ENCODE results near the gene NPTX2. TPM values are rescaled to one million over a fixed set of nuclear protein-coding genes. Genes with fewer than 3 reads are reported as not detected.

The NPTX2 gene
- total RNA-seq, 2 experiments from 2014 or later, result not detected

GRCh38 chr7:98641646-98642500, 24.8 kb downstream of the NPTX2 start:
- DNase-seq, result no peak
- intact Hi-C loops (cut with DNase I, micrococcal nuclease), result no loop called here
- ATAC-seq, result no peak
- no peaks in the 10 kb centered on the region for H3K36me3 Mint-ChIP-seq (ENCODE audit: low read depth)
- no peaks in the 10 kb centered on the region for H3K9me3 Mint-ChIP-seq (ENCODE audit: low read depth)
- ChIA-PET CTCF (interaction anchor here (0.6 kb wide), 1 partner anchor 33 kb away, joined by 3 read pairs; no protein-coding TSS in a partner anchor), POLR2A (no interaction called here)
- H3K27ac Mint-ChIP-seq, result no peak overlapping the region
- no peak overlapping the region for H3K4me3 Mint-ChIP-seq
- peaks cover 3% of the 10 kb centered on the region for H3K27me3 Mint-ChIP-seq
- no peaks in the 10 kb centered on the region for H3K4me1 Mint-ChIP-seq

- H3K36me3 Mint-ChIP-seq (ENCODE audit: low read depth), result no peaks in the 10 kb centered on the region
- no peak overlapping the region for H3K27ac Mint-ChIP-seq
- H3K9me3 Mint-ChIP-seq (ENCODE audit: low read depth), result peaks cover 3% of the 10 kb centered on the region
- POLR2A ChIA-PET, result no interaction called here
- ATAC-seq (no peak), DNase-seq (no peak)
- no peak overlapping the region for H3K4me3 Mint-ChIP-seq
- H3K4me1 Mint-ChIP-seq, result no peaks in the 10 kb centered on the region
- intact Hi-C loops (cut with DNase I, micrococcal nuclease), result no loop called here
- CTCF ChIA-PET, result interaction anchor here (0.6 kb wide), 1 partner anchor 28 kb away, joined by 3 read pairs; no protein-coding TSS in a partner anchor
- peaks cover 3% of the 10 kb centered on the region for H3K27me3 Mint-ChIP-seq
These were observed 26.3 kb downstream of the NPTX2 start for GRCh38 chr7:98643236-98643985.

GRCh38 chr7:98646465-98646864, 29.4 kb downstream of the NPTX2 start:
- Mint-ChIP-seq H3K27me3 (peaks cover 3% of the 10 kb centered on the region), H3K36me3 (ENCODE audit: low read depth) (no peaks in the 10 kb centered on the region), H3K27ac (no peak overlapping the region), H3K9me3 (ENCODE audit: low read depth) (peaks cover 3% of the 10 kb centered on the region), H3K4me1 (no peaks in the 10 kb centered on the region), H3K4me3 (no peak overlapping the region)
- intact Hi-C loops (cut with DNase I, micrococcal nuclease), result no loop called here
- ChIA-PET POLR2A (no interaction called here), CTCF (no interaction called here)
- no peak for DNase-seq
- ATAC-seq, result no peak

- Mint-ChIP-seq H3K4me3 (no peak overlapping the region), H3K9me3 (ENCODE audit: low read depth) (peaks cover 3% of the 10 kb centered on the region), H3K27me3 (no peaks in the 10 kb centered on the region), H3K36me3 (ENCODE audit: low read depth) (no peaks in the 10 kb centered on the region), H3K4me1 (no peaks in the 10 kb centered on the region), H3K27ac (no peak overlapping the region)
- ATAC-seq (no peak), DNase-seq (no peak)
- intact Hi-C loops (cut with DNase I, micrococcal nuclease), result no loop called here
- ChIA-PET CTCF (no interaction called here), POLR2A (interaction anchor here (0.6 kb wide), 1 partner anchor 93 kb away, joined by 3 read pairs; no protein-coding TSS in a partner anchor)
These were observed 30.2 kb downstream of the NPTX2 start for GRCh38 chr7:98647326-98647725.

GRCh38 chr7:98651760-98652159, 34.7 kb downstream of the NPTX2 start:
- POLR2A ChIA-PET, result interaction anchor here (0.7 kb wide), 1 partner anchor 64 kb away, joined by 3 read pairs; no protein-coding TSS in a partner anchor
- no peaks in the 10 kb centered on the region for H3K27me3 Mint-ChIP-seq
- no peak overlapping the region for H3K4me3 Mint-ChIP-seq
- intact Hi-C loops (cut with DNase I, micrococcal nuclease), result no loop called here
- H3K4me1 Mint-ChIP-seq, result no peaks in the 10 kb centered on the region
- no peaks in the 10 kb centered on the region for H3K36me3 Mint-ChIP-seq (ENCODE audit: low read depth)
- no peak overlapping the region for H3K27ac Mint-ChIP-seq
- no peak for DNase-seq
- H3K9me3 Mint-ChIP-seq (ENCODE audit: low read depth), result peaks cover 3% of the 10 kb centered on the region
- CTCF ChIA-PET, result no interaction called here
- ATAC-seq, result no peak

- POLR2A ChIA-PET, result no interaction called here
- CTCF ChIA-PET, result interaction anchor here (0.6 kb wide), 1 partner anchor 632 kb away, joined by 5 read pairs; no protein-coding TSS in a partner anchor
- intact Hi-C loops (cut with DNase I, micrococcal nuclease), result no loop called here
- ATAC-seq (no peak), DNase-seq (no peak)
- no peaks in the 10 kb centered on the region for H3K36me3 Mint-ChIP-seq (ENCODE audit: low read depth)
- H3K27ac Mint-ChIP-seq, result no peak overlapping the region
- H3K4me1 Mint-ChIP-seq, result no peaks in the 10 kb centered on the region
- no peaks in the 10 kb centered on the region for H3K9me3 Mint-ChIP-seq (ENCODE audit: low read depth)
- H3K27me3 Mint-ChIP-seq, result no peaks in the 10 kb centered on the region
- H3K4me3 Mint-ChIP-seq, result no peak overlapping the region
These were observed 36.7 kb downstream of the NPTX2 start for GRCh38 chr7:98653601-98654310.

- POLR2A ChIA-PET, result no interaction called here
These were observed 37.6 kb downstream of the NPTX2 start for GRCh38 chr7:98654524-98655272.

GRCh38 chr7:98655611-98656010, 38.5 kb downstream of the NPTX2 start:
- Mint-ChIP-seq H3K4me1 (no peaks in the 10 kb centered on the region), H3K27me3 (no peaks in the 10 kb centered on the region), H3K27ac (no peak overlapping the region), H3K4me3 (no peak overlapping the region), H3K36me3 (ENCODE audit: low read depth) (no peaks in the 10 kb centered on the region), H3K9me3 (ENCODE audit: low read depth) (no peaks in the 10 kb centered on the region)
- no peak for DNase-seq
- POLR2A ChIA-PET, result no interaction called here
- CTCF ChIA-PET, result no interaction called here
- intact Hi-C loops (cut with DNase I, micrococcal nuclease), result no loop called here
- no peak for ATAC-seq

More at GRCh38 chr7:98654524-98655272, 37.6 kb downstream of the NPTX2 start:
- H3K27ac Mint-ChIP-seq, result no peak overlapping the region
- no peak for ATAC-seq
- CTCF ChIA-PET, result interaction anchor here (0.6 kb wide), 1 partner anchor 148 kb away, joined by 3 read pairs; no protein-coding TSS in a partner anchor
- no peaks in the 10 kb centered on the region for H3K36me3 Mint-ChIP-seq (ENCODE audit: low read depth)
- no peaks in the 10 kb centered on the region for H3K4me1 Mint-ChIP-seq
- DNase-seq, result no peak
- H3K9me3 Mint-ChIP-seq (ENCODE audit: low read depth), result no peaks in the 10 kb centered on the region
- H3K4me3 Mint-ChIP-seq, result no peak overlapping the region
- intact Hi-C loops (cut with DNase I, micrococcal nuclease), result no loop called here
- H3K27me3 Mint-ChIP-seq, result no peaks in the 10 kb centered on the region

GRCh38 chr7:98656899-98657298, 39.8 kb downstream of the NPTX2 start:
- no peak for DNase-seq
- no peaks in the 10 kb centered on the region for H3K4me1 Mint-ChIP-seq

GRCh38 chr7:98657736-98658135, 40.7 kb downstream of the NPTX2 start:
- DNase-seq (no peak), ATAC-seq (no peak)
- H3K27me3 Mint-ChIP-seq, result no peaks in the 10 kb centered on the region
- H3K9me3 Mint-ChIP-seq (ENCODE audit: low read depth), result no peaks in the 10 kb centered on the region
- no peak overlapping the region for H3K4me3 Mint-ChIP-seq
- no peaks in the 10 kb centered on the region for H3K36me3 Mint-ChIP-seq (ENCODE audit: low read depth)
- intact Hi-C loops (cut with DNase I, micrococcal nuclease), result no loop called here
- CTCF ChIA-PET, result no interaction called here
- H3K27ac Mint-ChIP-seq, result no peak overlapping the region
- H3K4me1 Mint-ChIP-seq, result no peaks in the 10 kb centered on the region
- POLR2A ChIA-PET, result no interaction called here

More at GRCh38 chr7:98656899-98657298, 39.8 kb downstream of the NPTX2 start:
- H3K27ac Mint-ChIP-seq, result no peak overlapping the region
- intact Hi-C loops (cut with DNase I, micrococcal nuclease), result no loop called here
- H3K36me3 Mint-ChIP-seq (ENCODE audit: low read depth), result no peaks in the 10 kb centered on the region
- H3K27me3 Mint-ChIP-seq, result no peaks in the 10 kb centered on the region
- no peaks in the 10 kb centered on the region for H3K9me3 Mint-ChIP-seq (ENCODE audit: low read depth)
- H3K4me3 Mint-ChIP-seq, result no peak overlapping the region
- ChIA-PET CTCF (interaction anchor here (0.6 kb wide), 1 partner anchor 181 kb away, joined by 4 read pairs; no protein-coding TSS in a partner anchor), POLR2A (no interaction called here)
- no peak for ATAC-seq

GRCh38 chr7:98659756-98660155, 42.7 kb downstream of the NPTX2 start:
- ATAC-seq (no peak), DNase-seq (no peak)
- Mint-ChIP-seq H3K36me3 (ENCODE audit: low read depth) (no peaks in the 10 kb centered on the region), H3K9me3 (ENCODE audit: low read depth) (no peaks in the 10 kb centered on the region), H3K4me3 (no peak overlapping the region), H3K4me1 (no peaks in the 10 kb centered on the region), H3K27ac (no peak overlapping the region), H3K27me3 (peaks cover 2% of the 10 kb centered on the region)
- intact Hi-C loops (cut with DNase I, micrococcal nuclease), result no loop called here
- CTCF ChIA-PET, result interaction anchor here (0.6 kb wide), 1 partner anchor 18 kb away, joined by 4 read pairs; no protein-coding TSS in a partner anchor
- POLR2A ChIA-PET, result no interaction called here
